GM21528 (cell line): ENCODE measurements around the gene LITAF.

Source experiments
- ATAC-seq: cut with Tn5 transposase; IDR thresholded peaks from one replicate; pipeline ENCODE4 v1.9.1; 2021; ENCODE audit warnings: mild to moderate bottlenecking, moderate library complexity; ENCODE audit not compliant: unreplicated experiment, low FRiP score

LITAF gene

DNA sequence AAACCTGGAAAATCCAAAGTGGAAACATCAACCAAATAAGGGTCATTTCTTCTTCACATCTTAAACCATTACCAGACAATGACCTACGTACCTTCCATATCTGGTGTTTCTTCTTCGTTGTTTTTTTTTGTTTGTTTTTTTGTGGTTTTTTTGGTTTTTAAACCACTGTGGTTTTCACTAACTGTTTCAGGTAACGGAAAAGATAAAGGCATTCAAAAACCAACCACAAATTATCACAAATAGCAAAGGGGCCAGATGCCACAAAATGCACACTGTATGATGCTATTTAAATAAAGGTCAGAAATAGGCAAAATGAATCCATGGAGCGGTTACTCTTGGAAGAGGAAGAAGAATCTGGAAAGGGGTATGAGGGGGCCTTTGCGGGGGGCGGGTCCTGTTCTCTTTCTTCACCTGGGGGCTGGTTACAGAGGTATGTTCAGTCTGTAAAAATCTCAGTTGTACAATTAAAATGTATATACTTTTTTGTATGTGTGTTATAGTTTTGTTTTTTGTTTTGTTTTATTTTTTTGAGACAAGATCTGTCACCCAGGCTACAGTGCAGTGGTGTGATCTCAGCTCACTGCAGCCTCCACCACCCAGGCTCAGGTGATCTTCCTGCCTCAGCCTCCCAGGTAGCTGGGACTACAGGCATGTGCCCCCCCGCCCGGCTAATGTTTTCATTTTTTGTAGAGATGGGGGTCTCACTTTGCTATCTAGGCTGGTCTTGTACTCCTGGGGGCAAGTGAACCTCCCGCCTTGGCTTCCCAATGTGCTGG lies 29.6 kb downstream of the LITAF start:
- no peak for ATAC-seq

DNA sequence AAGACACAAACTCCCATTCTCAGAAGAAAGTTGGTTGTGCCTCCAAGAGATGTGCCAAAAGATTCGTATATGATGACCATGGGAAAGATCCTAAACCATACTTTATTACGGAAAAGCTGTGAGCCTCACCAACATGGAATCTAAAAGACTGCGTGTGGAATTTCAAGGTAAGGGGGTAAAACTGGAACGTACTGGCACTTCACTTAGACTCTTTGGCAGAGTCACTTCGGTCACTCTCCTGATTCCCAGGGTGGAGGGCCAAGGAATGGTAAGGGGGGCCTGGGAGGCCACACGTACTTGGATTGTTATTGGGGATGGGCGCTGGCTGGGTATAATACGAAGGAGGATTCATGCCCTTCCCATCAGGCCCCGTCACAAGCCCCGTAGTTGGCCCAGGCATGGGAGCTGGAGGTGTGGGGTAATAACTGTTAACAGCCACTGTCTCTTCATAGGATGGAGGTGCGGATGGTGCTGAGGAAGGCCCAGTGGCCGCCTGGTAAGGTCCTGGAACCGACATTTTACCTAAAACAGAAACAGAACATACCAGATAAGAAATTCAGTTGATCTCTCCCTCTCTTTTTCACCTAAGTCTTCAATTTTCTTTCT lies 30.4 kb downstream of the LITAF start:
- no peak for ATAC-seq

GRCh38 chr16:11554053-11554452 lies 32.7 kb downstream of the LITAF start:
- no peak for ATAC-seq

DNA sequence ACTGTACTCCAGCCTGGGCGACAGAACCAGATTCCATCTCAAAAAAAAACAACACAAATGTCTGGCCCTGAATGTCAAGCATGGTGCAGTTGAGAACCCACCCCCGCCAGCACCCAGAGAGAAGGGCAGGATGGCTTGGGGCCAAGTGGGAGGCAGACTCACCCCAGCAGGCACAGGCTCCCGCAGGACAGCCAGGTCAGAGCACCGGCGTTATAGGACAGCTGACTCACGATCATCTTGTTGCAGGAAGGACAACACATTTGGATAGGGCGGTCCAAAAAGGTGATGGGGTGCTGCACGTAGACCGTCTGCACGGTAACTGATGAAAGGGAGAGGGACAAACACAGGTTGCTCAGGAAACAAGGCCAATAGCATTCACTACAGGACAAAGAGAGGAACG lies 33.3 kb downstream of the LITAF start:
- ATAC-seq = no peak

DNA sequence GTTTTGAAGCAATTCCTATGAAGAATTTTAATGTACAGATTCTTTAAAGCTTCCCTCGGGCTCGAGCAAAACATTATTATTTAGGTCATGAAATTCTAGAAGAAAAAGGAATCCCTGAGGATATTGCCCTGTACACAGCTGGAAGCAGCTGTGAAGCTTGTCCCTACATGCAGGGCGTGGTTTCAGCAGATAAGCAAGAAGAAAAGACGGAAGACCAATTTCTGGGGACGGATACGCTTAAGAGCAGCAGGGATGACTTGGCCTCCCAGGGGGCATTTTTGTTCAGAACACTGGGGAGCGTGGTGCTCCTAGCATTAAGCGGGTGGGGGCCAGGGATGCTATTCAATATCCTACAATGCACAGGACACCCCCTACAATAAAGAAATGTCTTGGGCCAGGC lies 34.3 kb downstream of the LITAF start:
- ATAC-seq = no peak

GRCh38 chr16:11551842-11552241 lies 34.9 kb downstream of the LITAF start:
- ATAC-seq = no peak

- no peak for ATAC-seq
Measured at GRCh38 chr16:11550791-11551498, 35.8 kb downstream of the LITAF start.

GRCh38 chr16:11547118-11547916 lies 39.4 kb downstream of the LITAF start:
- no peak for ATAC-seq

DNA sequence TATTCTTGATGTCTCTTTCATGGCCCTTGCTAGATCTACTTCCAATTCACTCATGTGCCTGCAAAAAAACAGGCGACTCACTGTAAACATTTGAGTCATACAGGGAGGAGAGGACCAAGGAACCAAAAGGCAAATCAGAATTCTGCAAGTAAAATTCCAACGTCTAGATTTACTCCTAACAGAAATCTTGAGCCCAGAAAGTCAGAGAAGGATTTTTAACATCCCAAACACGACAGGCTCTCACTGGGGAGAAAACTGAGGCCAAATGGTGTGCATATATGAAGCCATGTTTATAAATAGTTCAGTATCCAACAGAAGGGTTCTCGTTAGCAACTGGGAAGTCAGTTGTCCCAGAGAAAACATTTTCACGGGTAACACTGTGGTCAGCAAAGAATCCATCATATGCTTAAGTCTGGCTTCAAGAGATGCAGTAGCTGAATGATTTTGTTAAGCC lies 40.1 kb downstream of the LITAF start:
- no peak for ATAC-seq

GRCh38 chr16:11543661-11544393 lies 42.9 kb downstream of the LITAF start:
- no peak for ATAC-seq

DNA sequence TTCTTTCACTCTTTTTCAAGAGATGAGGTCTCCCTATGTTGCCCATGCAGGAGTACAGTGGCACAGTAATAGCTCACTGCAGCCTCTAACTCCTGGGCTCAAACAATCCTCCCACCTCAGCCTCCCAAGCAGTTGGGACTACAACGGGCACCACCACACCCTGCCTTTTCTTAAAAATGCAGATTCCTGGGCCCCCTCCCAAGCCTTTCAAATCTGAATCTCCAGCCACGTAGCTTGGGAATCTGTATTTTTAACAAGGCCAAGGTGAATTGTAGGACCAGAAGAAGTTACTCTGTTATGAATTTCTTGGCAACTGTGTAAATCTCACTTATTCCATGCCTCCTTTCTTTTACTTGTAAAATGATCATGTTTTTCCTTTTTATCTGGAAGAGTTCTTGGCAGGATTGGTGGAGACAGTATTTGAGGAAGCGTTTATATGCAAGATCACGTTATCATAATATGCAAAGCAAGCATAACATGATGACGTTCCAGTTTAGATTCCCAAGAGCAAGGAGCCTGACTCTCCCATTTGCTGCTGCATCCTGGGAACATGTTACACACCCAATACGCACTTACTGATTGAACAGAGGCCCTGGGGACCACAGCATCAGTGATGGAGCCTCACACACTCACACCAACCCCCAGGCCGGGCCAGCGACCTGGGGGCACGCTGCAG lies 44.5 kb downstream of the LITAF start:
- ATAC-seq = no peak

- no peak for ATAC-seq
Measured at GRCh38 chr16:11539641-11540050, 47.1 kb downstream of the LITAF start.

- no peak for ATAC-seq
Measured at GRCh38 chr16:11538880-11539279, 47.8 kb downstream of the LITAF start.

- ATAC-seq = no peak
Measured at GRCh38 chr16:11536104-11536866, 50.4 kb downstream of the LITAF start.

- ATAC-seq = no peak
Measured at GRCh38 chr16:11535494-11535893, 51.2 kb downstream of the LITAF start.

GRCh38 chr16:11534262-11534661 lies 52.5 kb downstream of the LITAF start:
- ATAC-seq = no peak

DNA sequence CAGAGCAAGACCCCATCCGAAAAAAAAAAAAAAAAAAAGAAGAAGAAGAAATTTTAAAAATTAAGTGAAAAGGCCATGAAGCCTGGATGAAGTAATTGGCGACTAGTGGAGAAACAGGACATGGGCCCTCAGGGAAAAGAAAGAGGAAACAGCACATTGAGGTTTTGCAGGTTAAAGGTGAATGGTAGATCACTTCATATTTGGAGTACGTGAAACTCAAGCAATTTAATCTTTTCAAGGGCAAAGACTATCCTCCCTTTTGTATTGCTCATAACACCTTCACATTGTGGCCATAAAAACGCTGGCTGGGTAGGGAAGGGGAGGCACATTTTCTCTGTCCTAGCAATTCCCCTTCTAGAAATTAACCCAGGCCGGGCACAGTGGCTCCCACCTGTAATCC lies 53.1 kb downstream of the LITAF start:
- no peak for ATAC-seq

DNA sequence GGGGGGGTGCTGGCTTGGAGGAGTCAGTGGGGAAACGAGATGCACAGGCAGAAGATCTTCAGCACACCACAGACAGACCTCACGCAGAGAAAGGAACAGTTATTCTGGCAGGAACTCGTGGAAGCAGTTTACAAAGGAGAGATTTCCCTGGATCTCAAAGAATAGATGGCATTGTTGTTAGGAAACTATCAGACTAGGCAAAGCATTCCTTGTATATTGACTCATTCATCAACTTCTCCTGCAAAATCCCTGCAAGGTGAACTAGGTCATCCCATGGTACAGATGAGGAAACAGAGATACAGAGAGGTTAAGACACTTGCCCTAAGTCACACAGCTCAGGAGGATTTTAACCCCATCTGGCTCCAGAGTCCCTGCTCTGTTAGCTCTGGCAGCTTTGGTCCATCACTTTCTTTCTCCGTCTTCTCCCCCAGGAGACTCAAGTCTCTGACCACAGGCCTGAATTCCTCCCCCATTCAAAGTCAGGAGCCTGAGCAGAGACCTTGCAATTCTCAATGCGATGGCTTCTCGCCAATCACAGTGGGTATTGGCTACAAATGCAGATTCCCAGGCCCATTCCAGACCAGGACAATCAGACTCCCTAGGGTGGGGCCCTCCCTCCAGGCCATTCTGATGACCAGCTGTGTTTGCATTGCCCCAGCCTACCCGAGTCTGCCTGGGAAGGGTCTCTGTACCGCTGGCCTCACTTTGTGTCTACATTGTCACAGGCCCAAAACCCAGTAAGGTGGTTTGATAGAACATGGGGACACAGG lies 56.4 kb downstream of the LITAF start:
- no peak for ATAC-seq
